ENCODE results near the gene SLC38A4.

The SLC38A4 gene

DNA sequence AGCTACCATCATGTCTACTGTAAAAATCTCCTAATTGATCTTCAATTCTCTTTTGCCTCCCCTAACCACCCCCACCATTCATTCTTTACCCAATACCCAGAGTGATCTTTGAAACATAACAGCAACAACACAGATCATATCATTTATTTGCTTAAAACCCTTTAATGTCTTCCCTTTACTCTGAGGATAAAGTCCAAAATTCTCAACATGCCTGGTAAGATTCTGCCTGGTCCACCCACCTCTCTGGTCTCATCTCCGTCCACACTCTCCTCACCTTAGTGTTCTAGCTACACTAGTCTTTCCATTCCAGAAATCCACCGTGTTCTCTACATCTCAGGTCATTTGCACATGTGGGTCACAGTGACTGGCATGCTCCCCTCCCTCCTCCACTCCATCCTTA lies 27.7 kb downstream of the SLC38A4 start:
- H4K91ac ChIP-seq (ENCODE audit: low read depth, low read length, poor library complexity) = no peak overlapping the region
- no peak overlapping the region for H3K18ac ChIP-seq (ENCODE audit: low read length)
- H3K36me3 ChIP-seq (replicated peaks in 1 of 2; ENCODE audit: control insufficient read depth in 2 of 2, insufficient read depth in 2 of 2, low read length in 2 of 2) = no peaks in the 10 kb centered on the region
- no peak overlapping the region for H3K27ac ChIP-seq (replicated peaks; ENCODE audit: low read length)
- H3K9me3 ChIP-seq (replicated peaks in 1 of 2; ENCODE audit: control insufficient read depth in 2 of 2, insufficient read depth in 1 of 2, low read depth in 1 of 2, low read length in 2 of 2) = peaks cover 0 to 3% of the 10 kb centered on the region in 2 donors
- H3K4ac ChIP-seq (ENCODE audit: low read length) = no peak overlapping the region
- peaks cover 0 to 2% of the 10 kb centered on the region in 2 donors for H3K4me1 ChIP-seq (ENCODE audit: control insufficient read depth in 2 of 2, insufficient read depth in 1 of 2, low read depth in 1 of 2, low read length in 2 of 2)
- no peaks in the 10 kb centered on the region for H3K27me3 ChIP-seq (ENCODE audit: control insufficient read depth in 3 of 3, insufficient read depth in 3 of 3, low read depth in 1 of 3, low read length in 3 of 3)
- WGBS, 2 donors (ENCODE audit: extremely low coverage in 2 of 2, insufficient read length in 2 of 2, insufficient replicate concordance in 1 of 2) = no CpG with 5 or more reads among the region's 2 CpGs
- no peak overlapping the region for H3K14ac ChIP-seq (ENCODE audit: low read length)
- H3K4me3 ChIP-seq (ENCODE audit: low read length in 2 of 2) = no peak overlapping the region
- H3K23ac ChIP-seq (ENCODE audit: low read depth, low read length, poor library complexity) = no peak overlapping the region
- H3K9ac ChIP-seq (ENCODE audit: low read depth, low read length, poor library complexity) = no peak overlapping the region
- H2BK120ac ChIP-seq (ENCODE audit: low read depth, low read length) = no peak overlapping the region
- H4K8ac ChIP-seq (ENCODE audit: low read depth, low read length) = no peak overlapping the region
- no peak overlapping the region for H2BK15ac ChIP-seq (ENCODE audit: low read length)
- H3K4me2 ChIP-seq (ENCODE audit: insufficient read depth, low read length, poor library complexity, severe bottlenecking) = no peak overlapping the region
- no peak overlapping the region for H2AK5ac ChIP-seq (ENCODE audit: low read depth, low read length)
- no peak for DNase-seq (ENCODE audit: low spot score)
- H2BK5ac ChIP-seq (ENCODE audit: low read length) = no peak overlapping the region
- no peaks in the 10 kb centered on the region for H3K79me1 ChIP-seq (ENCODE audit: low read depth, low read length)
- no peak overlapping the region for H2AFZ ChIP-seq (ENCODE audit: low read length)
- no peak overlapping the region for H2BK12ac ChIP-seq (ENCODE audit: low read length)

DNA sequence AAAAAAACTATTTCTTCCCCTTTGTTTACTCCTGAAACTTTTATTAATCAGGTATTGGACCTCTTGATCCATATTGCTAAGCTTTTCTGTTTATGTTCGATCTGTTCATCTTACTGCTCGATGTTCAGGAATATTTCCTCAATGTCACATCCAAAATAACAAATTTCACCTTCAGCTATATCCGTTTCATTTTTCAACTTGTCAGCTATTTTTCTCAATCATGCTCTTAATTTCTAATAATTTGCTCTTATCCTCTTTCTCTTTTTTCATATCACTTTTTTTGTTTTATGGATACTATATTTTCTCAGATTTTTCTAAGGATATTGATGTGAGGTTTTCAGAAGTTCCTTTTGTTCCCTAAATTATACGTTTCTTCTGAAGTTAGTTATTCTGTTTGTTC lies 29.8 kb downstream of the SLC38A4 start:
- Histone ChIP-seq H3K9ac (ENCODE audit: low read depth, low read length, poor library complexity) (no peak overlapping the region), H3K79me1 (ENCODE audit: low read depth, low read length) (no peaks in the 10 kb centered on the region), H3K4me3 (ENCODE audit: low read length in 2 of 2) (no peak overlapping the region), H2BK12ac (ENCODE audit: low read length) (no peak overlapping the region), H3K4ac (ENCODE audit: low read length) (no peak overlapping the region), H2BK5ac (ENCODE audit: low read length) (no peak overlapping the region), H3K4me1 (ENCODE audit: control insufficient read depth in 2 of 2, insufficient read depth in 1 of 2, low read depth in 1 of 2, low read length in 2 of 2) (peaks cover 0 to 2% of the 10 kb centered on the region in 2 donors), H2BK120ac (ENCODE audit: low read depth, low read length) (no peak overlapping the region), H4K91ac (ENCODE audit: low read depth, low read length, poor library complexity) (no peak overlapping the region), H3K4me2 (ENCODE audit: insufficient read depth, low read length, poor library complexity, severe bottlenecking) (no peak overlapping the region), H3K27ac (replicated peaks; ENCODE audit: low read length) (no peak overlapping the region), H3K18ac (ENCODE audit: low read length) (no peak overlapping the region), H3K14ac (ENCODE audit: low read length) (no peak overlapping the region), H3K36me3 (replicated peaks in 1 of 2; ENCODE audit: control insufficient read depth in 2 of 2, insufficient read depth in 2 of 2, low read length in 2 of 2) (peaks cover 0 to 3% of the 10 kb centered on the region in 2 donors), H2BK15ac (ENCODE audit: low read length) (no peak overlapping the region), H4K8ac (ENCODE audit: low read depth, low read length) (no peak overlapping the region), H3K23ac (ENCODE audit: low read depth, low read length, poor library complexity) (no peak overlapping the region), H3K9me3 (replicated peaks in 1 of 2; ENCODE audit: control insufficient read depth in 2 of 2, insufficient read depth in 1 of 2, low read depth in 1 of 2, low read length in 2 of 2) (peaks cover 0 to 3% of the 10 kb centered on the region in 2 donors), H2AFZ (ENCODE audit: low read length) (no peak overlapping the region), H2AK5ac (ENCODE audit: low read depth, low read length) (no peak overlapping the region), H3K27me3 (ENCODE audit: control insufficient read depth in 3 of 3, insufficient read depth in 3 of 3, low read depth in 1 of 3, low read length in 3 of 3) (no peaks in the 10 kb centered on the region)
- no peak for DNase-seq (ENCODE audit: low spot score)
- no CpG with 5 or more reads among the region's 4 CpGs for WGBS, 2 donors (ENCODE audit: extremely low coverage in 2 of 2, insufficient read length in 2 of 2, insufficient replicate concordance in 1 of 2)

DNA sequence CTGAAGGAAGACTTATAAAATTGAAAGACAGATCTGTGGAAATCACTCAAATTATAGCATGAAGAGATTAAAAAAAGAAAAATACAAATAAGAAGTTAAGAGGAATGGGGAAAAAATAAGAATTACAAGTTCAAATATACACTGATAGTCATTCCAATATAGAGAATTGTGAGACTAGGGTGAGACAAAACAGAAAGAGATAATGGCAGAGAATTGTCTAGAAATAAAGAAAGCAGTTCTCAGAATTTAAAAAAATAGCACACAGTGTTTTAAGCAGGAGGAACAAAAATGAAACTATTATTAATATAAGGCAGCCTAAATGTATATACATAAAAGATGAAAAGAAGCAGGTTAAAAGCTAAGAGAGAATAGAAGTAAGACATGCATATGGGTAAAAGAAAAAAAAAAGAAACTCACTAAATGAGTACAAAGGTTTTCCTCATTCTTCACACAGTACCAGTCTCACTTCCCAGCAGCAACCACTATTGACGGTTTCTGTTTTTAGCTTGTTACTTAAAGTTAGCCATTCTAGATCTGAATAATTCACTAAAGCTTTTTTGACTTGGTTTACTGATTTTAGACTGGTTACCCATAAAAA lies 31.1 kb downstream of the SLC38A4 start:
- H2BK5ac ChIP-seq (ENCODE audit: low read length) = no peak overlapping the region
- H2BK12ac ChIP-seq (ENCODE audit: low read length) = no peak overlapping the region
- no peak overlapping the region for H4K91ac ChIP-seq (ENCODE audit: low read depth, low read length, poor library complexity)
- no peak overlapping the region for H3K9ac ChIP-seq (ENCODE audit: low read depth, low read length, poor library complexity)
- H3K79me1 ChIP-seq (ENCODE audit: low read depth, low read length) = no peaks in the 10 kb centered on the region
- no peak overlapping the region for H3K4ac ChIP-seq (ENCODE audit: low read length)
- no peaks in the 10 kb centered on the region for H3K27me3 ChIP-seq (ENCODE audit: control insufficient read depth in 3 of 3, insufficient read depth in 3 of 3, low read depth in 1 of 3, low read length in 3 of 3)
- H3K27ac ChIP-seq (replicated peaks; ENCODE audit: low read length) = no peak overlapping the region
- H2AFZ ChIP-seq (ENCODE audit: low read length) = no peak overlapping the region
- H3K36me3 ChIP-seq (replicated peaks in 1 of 2; ENCODE audit: control insufficient read depth in 2 of 2, insufficient read depth in 2 of 2, low read length in 2 of 2) = peaks cover 0 to 3% of the 10 kb centered on the region in 2 donors
- H3K4me2 ChIP-seq (ENCODE audit: insufficient read depth, low read length, poor library complexity, severe bottlenecking) = no peak overlapping the region
- H4K8ac ChIP-seq (ENCODE audit: low read depth, low read length) = no peak overlapping the region
- no peak overlapping the region for H2BK15ac ChIP-seq (ENCODE audit: low read length)
- H3K23ac ChIP-seq (ENCODE audit: low read depth, low read length, poor library complexity) = no peak overlapping the region
- H3K14ac ChIP-seq (ENCODE audit: low read length) = no peak overlapping the region
- no peak for DNase-seq (ENCODE audit: low spot score)
- no peaks in the 10 kb centered on the region for H3K4me1 ChIP-seq (ENCODE audit: control insufficient read depth in 2 of 2, insufficient read depth in 1 of 2, low read depth in 1 of 2, low read length in 2 of 2)
- H3K9me3 ChIP-seq (replicated peaks in 1 of 2; ENCODE audit: control insufficient read depth in 2 of 2, insufficient read depth in 1 of 2, low read depth in 1 of 2, low read length in 2 of 2) = peaks cover 0 to 3% of the 10 kb centered on the region in 2 donors
- no peak overlapping the region for H3K18ac ChIP-seq (ENCODE audit: low read length)
- no CpG with 5 or more reads among the region's 1 CpG for WGBS, 2 donors (ENCODE audit: extremely low coverage in 2 of 2, insufficient read length in 2 of 2, insufficient replicate concordance in 1 of 2)
- no peak overlapping the region for H2BK120ac ChIP-seq (ENCODE audit: low read depth, low read length)
- H2AK5ac ChIP-seq (ENCODE audit: low read depth, low read length) = no peak overlapping the region
- H3K4me3 ChIP-seq (ENCODE audit: low read length in 2 of 2) = no peak overlapping the region

DNA sequence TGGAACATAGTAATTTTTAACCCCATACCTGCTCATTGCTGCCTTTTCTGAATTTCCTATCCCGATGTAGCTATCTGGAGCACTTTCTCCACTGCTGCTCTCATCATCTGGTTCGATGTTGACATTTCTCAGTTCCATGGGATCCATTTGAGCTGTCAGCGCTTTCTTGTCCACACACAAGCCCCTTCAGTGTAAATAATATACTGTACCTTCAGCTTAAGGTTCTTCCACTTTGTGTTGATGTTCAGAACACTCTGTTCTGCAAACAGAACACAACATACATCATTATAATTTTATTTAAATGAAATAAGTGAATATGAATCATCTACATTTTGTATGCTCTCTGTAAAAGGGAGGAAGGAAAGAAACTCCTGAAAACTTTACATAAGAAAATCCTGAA lies 32.9 kb downstream of the SLC38A4 start:
- H3K9ac ChIP-seq (ENCODE audit: low read depth, low read length, poor library complexity) = no peak overlapping the region
- H3K9me3 ChIP-seq (replicated peaks in 1 of 2; ENCODE audit: control insufficient read depth in 2 of 2, insufficient read depth in 1 of 2, low read depth in 1 of 2, low read length in 2 of 2) = no peaks in the 10 kb centered on the region
- H3K27ac ChIP-seq (replicated peaks; ENCODE audit: low read length) = no peak overlapping the region
- no peak overlapping the region for H4K91ac ChIP-seq (ENCODE audit: low read depth, low read length, poor library complexity)
- H3K79me1 ChIP-seq (ENCODE audit: low read depth, low read length) = no peaks in the 10 kb centered on the region
- no peak overlapping the region for H2BK120ac ChIP-seq (ENCODE audit: low read depth, low read length)
- H3K4ac ChIP-seq (ENCODE audit: low read length) = no peak overlapping the region
- H2BK5ac ChIP-seq (ENCODE audit: low read length) = no peak overlapping the region
- H3K4me2 ChIP-seq (ENCODE audit: insufficient read depth, low read length, poor library complexity, severe bottlenecking) = no peak overlapping the region
- no peak overlapping the region for H3K18ac ChIP-seq (ENCODE audit: low read length)
- H2BK15ac ChIP-seq (ENCODE audit: low read length) = no peak overlapping the region
- no peak overlapping the region for H3K23ac ChIP-seq (ENCODE audit: low read depth, low read length, poor library complexity)
- no peak for DNase-seq (ENCODE audit: low spot score)
- peaks cover 0 to 3% of the 10 kb centered on the region in 2 donors for H3K36me3 ChIP-seq (replicated peaks in 1 of 2; ENCODE audit: control insufficient read depth in 2 of 2, insufficient read depth in 2 of 2, low read length in 2 of 2)
- WGBS, 2 donors (ENCODE audit: extremely low coverage in 2 of 2, insufficient read length in 2 of 2, insufficient replicate concordance in 1 of 2) = no CpG with 5 or more reads among the region's 3 CpGs
- no peak overlapping the region for H2AFZ ChIP-seq (ENCODE audit: low read length)
- no peaks in the 10 kb centered on the region for H3K27me3 ChIP-seq (ENCODE audit: control insufficient read depth in 3 of 3, insufficient read depth in 3 of 3, low read depth in 1 of 3, low read length in 3 of 3)
- no peak overlapping the region for H2BK12ac ChIP-seq (ENCODE audit: low read length)
- H4K8ac ChIP-seq (ENCODE audit: low read depth, low read length) = no peak overlapping the region
- no peak overlapping the region for H3K14ac ChIP-seq (ENCODE audit: low read length)
- H2AK5ac ChIP-seq (ENCODE audit: low read depth, low read length) = no peak overlapping the region
- H3K4me3 ChIP-seq (ENCODE audit: low read length in 2 of 2) = no peak overlapping the region
- H3K4me1 ChIP-seq (ENCODE audit: control insufficient read depth in 2 of 2, insufficient read depth in 1 of 2, low read depth in 1 of 2, low read length in 2 of 2) = no peaks in the 10 kb centered on the region
